Upper lobe of left lung (tissue), 4 donors: ENCODE results near the gene ALCAM.

Experiments used
- EP300 ChIP-seq, 4 donors: sonication (generic); formaldehyde crosslinking; IDR thresholded peaks; one replicate each; pipeline ENCODE4 v1.5.1; 2017; ENCODE audit warnings: antibody characterized with exemption in 4 of 4, control low read depth in 2 of 4
- POLR2A ChIP-seq, 4 donors: fragments of 450-650 bp; IDR thresholded peaks; one replicate each; pipeline ENCODE4 v1.5.1; 2016 to 2017; ENCODE audit warnings: antibody characterized with exemption in 4 of 4, mild to moderate bottlenecking in 2 of 4
- POLR2AphosphoS5 ChIP-seq, 2 donors: sonication (generic); formaldehyde crosslinking; IDR thresholded peaks; one replicate each; pipeline ENCODE4 v1.5.1; 2017; ENCODE audit warnings: antibody characterized with exemption in 2 of 2
- TF ChIP-seq, protein P1 (sequence below), 6 experiments: fragments of 450-650 bp in 4 of 6; fragments of 200-600 bp in 2 of 6; sonication (generic) in 2 of 6; IDR thresholded peaks; one replicate each; pipeline ENCODE4 v1.5.1; 2016 to 2019; ENCODE audit warnings: antibody characterized with exemption in 6 of 6

DNA sequence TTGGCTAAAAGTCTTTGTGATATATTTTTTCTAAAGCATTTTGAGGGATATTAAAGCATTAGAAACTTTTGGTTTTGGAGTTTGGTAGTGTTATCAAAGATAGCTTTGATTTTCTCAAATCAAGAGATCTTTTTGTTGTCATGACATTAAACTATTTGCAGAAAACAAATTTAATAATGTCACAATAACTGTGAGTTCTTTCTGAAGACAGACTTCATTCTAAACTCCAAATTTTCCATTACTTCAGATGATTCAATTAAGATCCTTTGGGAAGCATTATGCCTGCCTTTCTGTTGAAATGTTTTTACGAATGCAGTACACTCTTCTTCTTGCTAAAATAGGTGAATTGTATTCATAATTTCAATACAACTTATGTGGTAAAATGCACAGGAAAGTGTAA, 145.4 kb downstream of the ALCAM start:
- TF ChIP-seq, protein P1, sequence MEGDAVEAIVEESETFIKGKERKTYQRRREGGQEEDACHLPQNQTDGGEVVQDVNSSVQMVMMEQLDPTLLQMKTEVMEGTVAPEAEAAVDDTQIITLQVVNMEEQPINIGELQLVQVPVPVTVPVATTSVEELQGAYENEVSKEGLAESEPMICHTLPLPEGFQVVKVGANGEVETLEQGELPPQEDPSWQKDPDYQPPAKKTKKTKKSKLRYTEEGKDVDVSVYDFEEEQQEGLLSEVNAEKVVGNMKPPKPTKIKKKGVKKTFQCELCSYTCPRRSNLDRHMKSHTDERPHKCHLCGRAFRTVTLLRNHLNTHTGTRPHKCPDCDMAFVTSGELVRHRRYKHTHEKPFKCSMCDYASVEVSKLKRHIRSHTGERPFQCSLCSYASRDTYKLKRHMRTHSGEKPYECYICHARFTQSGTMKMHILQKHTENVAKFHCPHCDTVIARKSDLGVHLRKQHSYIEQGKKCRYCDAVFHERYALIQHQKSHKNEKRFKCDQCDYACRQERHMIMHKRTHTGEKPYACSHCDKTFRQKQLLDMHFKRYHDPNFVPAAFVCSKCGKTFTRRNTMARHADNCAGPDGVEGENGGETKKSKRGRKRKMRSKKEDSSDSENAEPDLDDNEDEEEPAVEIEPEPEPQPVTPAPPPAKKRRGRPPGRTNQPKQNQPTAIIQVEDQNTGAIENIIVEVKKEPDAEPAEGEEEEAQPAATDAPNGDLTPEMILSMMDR (IDR thresholded peaks at IDR 0.05), result no peak
- TF ChIP-seq POLR2A (IDR thresholded peaks at IDR 0.05) (no peak), POLR2AphosphoS5 (IDR thresholded peaks at IDR 0.05) (no peak), EP300 (IDR thresholded peaks at IDR 0.05) (no peak)
